Liver (tissue), 9 donors: Measurements from ENCODE around the gene NHLRC1. TPM values are rescaled to one million over a fixed set of nuclear protein-coding genes. Genes with fewer than 3 reads are reported as not detected.
A peak's percentile ranks its signal among the peaks of the same experiment; 100 is the strongest.

Experiments
- DNase-seq: peaks from one replicate; pipeline ENCODE4 v3.0.0-alpha.2; 2017; ENCODE audit warnings: low spot score
- H3K27ac ChIP-seq, 2 donors: one replicate each; pipeline ENCODE4 v1.7.0; 2013; ENCODE audit warnings: inconsistent platforms in 2 of 2, low read length in 2 of 2, control low read depth in 1 of 2, low read depth in 1 of 2, mild to moderate bottlenecking in 1 of 2
- H3K27me3 ChIP-seq, 4 donors: one replicate each; pipeline versions ENCODE4 v1.6.1 to v1.7.0; 2013; ENCODE audit warnings: low read length in 3 of 4, inconsistent platforms in 1 of 4, mild to moderate bottlenecking in 1 of 4, moderate library complexity in 1 of 4; ENCODE audit not compliant: control insufficient read depth in 4 of 4, insufficient read depth in 4 of 4
- H3K36me3 ChIP-seq, 4 donors: one replicate each; pipeline versions ENCODE4 v1.6.1 to v1.7.0; 2013; ENCODE audit warnings: low read length in 3 of 4, mild to moderate bottlenecking in 3 of 4, low read depth in 1 of 4, moderate library complexity in 1 of 4; ENCODE audit not compliant: control insufficient read depth in 4 of 4, insufficient read depth in 3 of 4
- H3K4me1 ChIP-seq, 4 donors: one replicate each; pipeline versions ENCODE4 v1.6.1 to v1.7.0; 2013; ENCODE audit warnings: low read length in 3 of 4, mild to moderate bottlenecking in 3 of 4, moderate library complexity in 1 of 4; ENCODE audit not compliant: control insufficient read depth in 4 of 4, insufficient read depth in 4 of 4
- H3K4me3 ChIP-seq, 3 donors: one replicate each; pipeline versions ENCODE4 v1.6.1 to v1.7.0; 2013; ENCODE audit warnings: low read length in 3 of 3, control low read depth in 1 of 3, low read depth in 1 of 3, mild to moderate bottlenecking in 1 of 3
- H3K9ac ChIP-seq, 2 donors: one replicate each; pipeline ENCODE4 v1.7.0; 2013; ENCODE audit warnings: low read length in 2 of 2, mild to moderate bottlenecking in 2 of 2, moderate library complexity in 2 of 2, control low read depth in 1 of 2, low read depth in 1 of 2
- H3K9me3 ChIP-seq, 4 donors: one replicate each; pipeline versions ENCODE4 v1.6.1 to v1.7.0; 2013; ENCODE audit warnings: low read length in 3 of 4; ENCODE audit not compliant: control insufficient read depth in 4 of 4
- ATF3 ChIP-seq: IDR thresholded peaks from 2 replicates; pipeline ENCODE4 v1.6.1; 2016; ENCODE audit warnings: antibody characterized with exemption
- CTCF ChIP-seq: fragments of 150-350 bp; IDR thresholded peaks from 2 replicates; pipeline ENCODE4 v1.5.1; 2017; ENCODE audit warnings: improper control_type of control experiment, low read depth, low read length; ENCODE audit not compliant: missing input control
- EGR1 ChIP-seq, 2 donors: IDR thresholded peaks; 2 replicates each; pipeline ENCODE4 v1.6.1; 2016 to 2018; ENCODE audit warnings: antibody characterized with exemption in 2 of 2, low read depth in 2 of 2
- FOXA1 ChIP-seq: IDR thresholded peaks from 2 replicates; pipeline ENCODE4 v1.6.1; 2016; ENCODE audit warnings: antibody characterized with exemption
- FOXA2 ChIP-seq: IDR thresholded peaks from 2 replicates; pipeline ENCODE4 v1.6.1; 2016; ENCODE audit warnings: antibody characterized with exemption
- GABPA ChIP-seq, 2 donors: IDR thresholded peaks in 1 of 2; conservative IDR thresholded peaks in 1 of 2; 2 replicates each; pipeline ENCODE4 v1.6.1; 2016; ENCODE audit warnings: antibody characterized with exemption in 2 of 2, mild to moderate bottlenecking in 1 of 2, moderate library complexity in 1 of 2
- HNF4A ChIP-seq, 2 donors: conservative IDR thresholded peaks; 2 replicates each; pipeline ENCODE4 v1.6.1; 2016; ENCODE audit warnings: antibody characterized with exemption in 2 of 2, mild to moderate bottlenecking in 2 of 2
- HNF4G ChIP-seq: IDR thresholded peaks from 2 replicates; pipeline ENCODE4 v1.6.1; 2016; ENCODE audit warnings: antibody characterized with exemption
- JUND ChIP-seq, 2 donors: IDR thresholded peaks; 2 replicates each; pipeline ENCODE4 v1.6.1; 2016; ENCODE audit warnings: antibody characterized with exemption in 2 of 2
- NR2F2 ChIP-seq: IDR thresholded peaks from 2 replicates; pipeline ENCODE4 v1.6.1; 2016; ENCODE audit warnings: antibody characterized with exemption
- RAD21 ChIP-seq, 2 donors: IDR thresholded peaks; 2 replicates each; pipeline ENCODE4 v1.6.1; 2016; ENCODE audit warnings: antibody characterized with exemption in 2 of 2, mild to moderate bottlenecking in 2 of 2
- RXRA ChIP-seq, 2 donors: IDR thresholded peaks; 2 replicates each; pipeline ENCODE4 v1.6.1; 2017 to 2018; ENCODE audit warnings: antibody characterized with exemption in 2 of 2, mild to moderate bottlenecking in 1 of 2
- SP1 ChIP-seq: IDR thresholded peaks from 2 replicates; pipeline ENCODE4 v1.6.1; 2018; ENCODE audit warnings: antibody characterized with exemption, mild to moderate bottlenecking
- TAF1 ChIP-seq: conservative IDR thresholded peaks from 2 replicates; pipeline ENCODE4 v1.6.1; 2016; ENCODE audit warnings: antibody characterized with exemption, mild to moderate bottlenecking
- YY1 ChIP-seq: IDR thresholded peaks from 2 replicates; pipeline ENCODE4 v1.6.1; 2016; ENCODE audit warnings: antibody characterized with exemption, mild to moderate bottlenecking
- ZBTB33 ChIP-seq: IDR thresholded peaks from 2 replicates; pipeline ENCODE4 v1.6.1; 2016; ENCODE audit warnings: antibody characterized with exemption
- WGBS: extraction: QIAGEN DNeasy Blood & Tissue Kit; methylation state at CpG from one replicate; pipeline ENCODE4 v1.1.7; 2013; 5-methylcytosine and 5-hydroxymethylcytosine counted together
- polyA plus RNA-seq, 2 donors: library from polyadenylated mRNA; stranded (reverse) in 1 of 2; unstranded in 1 of 2; fragments of 200-250 nt in 1 of 2; fragments of >200 nt in 1 of 2; fragmentation: Nextera tagmentation in 1 of 2; extraction: Ambion mirVana in 1 of 2; gene quantifications; one replicate each; pipeline versions ENCODE4 v1.2.1 to v1.2.3, GENCODE V29; 2013 to 2015
- total RNA-seq, 2 donors: library from RNA; depleted of rRNA; stranded (reverse); fragments of >200 nt; gene quantifications; one replicate each; pipeline ENCODE4 v1.2.3, GENCODE V29; 2014
- TF ChIP-seq, protein P1 (sequence below): IDR thresholded peaks from 2 replicates; pipeline ENCODE4 v1.6.1; 2016; ENCODE audit warnings: antibody characterized with exemption, mild to moderate bottlenecking
- TF ChIP-seq, protein P2 (sequence below): IDR thresholded peaks from 2 replicates; pipeline ENCODE4 v1.6.1; 2016; ENCODE audit warnings: antibody characterized with exemption
- donor health status: healthy.
- donor health status: healthy.
- donor health status: healthy.
- donor health status: healthy.
- donor health status: healthy.

Gene NHLRC1
- total and polyA plus RNA-seq, 4 donors: 2.1 to 4.4 (median 3.0) TPM

DNA sequence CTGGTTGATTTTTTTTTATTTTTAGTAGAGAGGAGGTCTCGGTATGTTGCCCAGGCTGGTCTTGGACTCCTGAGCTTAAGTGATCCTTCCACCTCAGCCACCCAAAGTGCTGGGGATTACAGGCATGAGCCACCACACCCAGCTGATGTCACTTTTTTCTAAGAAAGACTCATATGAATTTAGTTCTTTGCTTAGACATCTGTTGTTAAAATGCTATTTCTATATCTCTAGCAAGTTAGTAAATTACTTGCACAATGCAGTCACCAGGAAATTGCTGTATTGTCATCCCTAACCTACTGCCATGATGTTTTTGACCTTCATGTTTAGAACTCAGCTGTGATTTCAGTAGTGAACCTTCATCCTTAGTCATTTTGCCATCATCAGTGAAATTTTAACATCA lies 38.4 kb upstream of the NHLRC1 start:
- TF ChIP-seq CTCF (no peak), HNF4G (no peak), RAD21 (IDR thresholded peaks at IDR 0.05) (no peak), HNF4A (conservative IDR thresholded peaks at IDR 0.05) (no peak), EGR1 (IDR thresholded peaks at IDR 0.05; ENCODE audit: low read depth in 2 of 2) (no peak), FOXA1 (no peak), JUND (IDR thresholded peaks at IDR 0.05) (no peak), ZBTB33 (no peak), GABPA (IDR thresholded peaks at IDR 0.05 in 1 of 2, conservative IDR thresholded peaks at IDR 0.05 in 1 of 2) (no peak), FOXA2 (no peak), SP1 (no peak), NR2F2 (no peak)
- TF ChIP-seq, protein P1, sequence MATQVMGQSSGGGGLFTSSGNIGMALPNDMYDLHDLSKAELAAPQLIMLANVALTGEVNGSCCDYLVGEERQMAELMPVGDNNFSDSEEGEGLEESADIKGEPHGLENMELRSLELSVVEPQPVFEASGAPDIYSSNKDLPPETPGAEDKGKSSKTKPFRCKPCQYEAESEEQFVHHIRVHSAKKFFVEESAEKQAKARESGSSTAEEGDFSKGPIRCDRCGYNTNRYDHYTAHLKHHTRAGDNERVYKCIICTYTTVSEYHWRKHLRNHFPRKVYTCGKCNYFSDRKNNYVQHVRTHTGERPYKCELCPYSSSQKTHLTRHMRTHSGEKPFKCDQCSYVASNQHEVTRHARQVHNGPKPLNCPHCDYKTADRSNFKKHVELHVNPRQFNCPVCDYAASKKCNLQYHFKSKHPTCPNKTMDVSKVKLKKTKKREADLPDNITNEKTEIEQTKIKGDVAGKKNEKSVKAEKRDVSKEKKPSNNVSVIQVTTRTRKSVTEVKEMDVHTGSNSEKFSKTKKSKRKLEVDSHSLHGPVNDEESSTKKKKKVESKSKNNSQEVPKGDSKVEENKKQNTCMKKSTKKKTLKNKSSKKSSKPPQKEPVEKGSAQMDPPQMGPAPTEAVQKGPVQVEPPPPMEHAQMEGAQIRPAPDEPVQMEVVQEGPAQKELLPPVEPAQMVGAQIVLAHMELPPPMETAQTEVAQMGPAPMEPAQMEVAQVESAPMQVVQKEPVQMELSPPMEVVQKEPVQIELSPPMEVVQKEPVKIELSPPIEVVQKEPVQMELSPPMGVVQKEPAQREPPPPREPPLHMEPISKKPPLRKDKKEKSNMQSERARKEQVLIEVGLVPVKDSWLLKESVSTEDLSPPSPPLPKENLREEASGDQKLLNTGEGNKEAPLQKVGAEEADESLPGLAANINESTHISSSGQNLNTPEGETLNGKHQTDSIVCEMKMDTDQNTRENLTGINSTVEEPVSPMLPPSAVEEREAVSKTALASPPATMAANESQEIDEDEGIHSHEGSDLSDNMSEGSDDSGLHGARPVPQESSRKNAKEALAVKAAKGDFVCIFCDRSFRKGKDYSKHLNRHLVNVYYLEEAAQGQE: no peak
- TF ChIP-seq, protein P2, sequence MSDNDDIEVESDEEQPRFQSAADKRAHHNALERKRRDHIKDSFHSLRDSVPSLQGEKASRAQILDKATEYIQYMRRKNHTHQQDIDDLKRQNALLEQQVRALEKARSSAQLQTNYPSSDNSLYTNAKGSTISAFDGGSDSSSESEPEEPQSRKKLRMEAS: no peak
- no peaks in the 10 kb centered on the region for H3K9me3 ChIP-seq
- no peak overlapping the region for H3K9ac ChIP-seq
- H3K27me3 ChIP-seq: no peaks in the 10 kb centered on the region
- DNase-seq: no peak
- H3K36me3 ChIP-seq: peaks cover 5 to 31% (median 20%) of the 10 kb centered on the region in 4 donors
- no peak overlapping the region for H3K4me3 ChIP-seq
- H3K4me1 ChIP-seq: peaks cover 0 to 5% (median 5%) of the 10 kb centered on the region in 4 donors
- no peak overlapping the region for H3K27ac ChIP-seq
- WGBS: 92% methylated on average over 1 of the region's 1 CpG

GRCh38 chr6:18155864-18156421 lies 33.5 kb upstream of the NHLRC1 start:
- peak overlapping the region; percentile 90 to 96 for H3K27ac ChIP-seq
- peak overlapping the region; percentile 54 to 56 for H3K9ac ChIP-seq
- peak overlapping the region; percentile 86 to 99 (median 91) for H3K4me3 ChIP-seq
- peaks cover 2 to 9% (median 6%) of the 10 kb centered on the region in 4 donors for H3K36me3 ChIP-seq
- no peaks in the 10 kb centered on the region for H3K9me3 ChIP-seq
- DNase-seq: peak; percentile 49
- peaks cover 2 to 31% (median 21%) of the 10 kb centered on the region in 4 donors for H3K4me1 ChIP-seq
- WGBS: under 1% methylated on average over 26 of the region's 26 CpGs
- no peaks in the 10 kb centered on the region for H3K27me3 ChIP-seq
- no peak for TF ChIP-seq TAF1
- TF ChIP-seq CTCF: peak; percentile 28
- no peak for TF ChIP-seq HNF4A (conservative IDR thresholded peaks at IDR 0.05)
- TF ChIP-seq JUND (IDR thresholded peaks at IDR 0.05): no peak
- peak; percentile 48 to 65 for TF ChIP-seq RAD21 (IDR thresholded peaks at IDR 0.05)
- no peak for TF ChIP-seq YY1
- no peak for TF ChIP-seq ZBTB33
- TF ChIP-seq GABPA (IDR thresholded peaks at IDR 0.05 in 1 of 2, conservative IDR thresholded peaks at IDR 0.05 in 1 of 2): no peak
- TF ChIP-seq SP1: peak; percentile 28
- TF ChIP-seq FOXA1: no peak
- no peak for TF ChIP-seq HNF4G
- TF ChIP-seq ATF3: no peak
- TF ChIP-seq EGR1 (IDR thresholded peaks at IDR 0.05; ENCODE audit: low read depth in 2 of 2): no peak
- TF ChIP-seq, protein P2: peak; percentile 17
- TF ChIP-seq RXRA (IDR thresholded peaks at IDR 0.05): peak; percentile 9 to 33
- no peak for TF ChIP-seq FOXA2
